ENCODE results near the gene SLCO4A1.

SLCO4A1 gene

GRCh38 chr20:62702895-62703852 lies 60.9 kb downstream of the SLCO4A1 start:
- DNase-seq (ENCODE audit: low read depth): peak; percentile 22

- DNase-seq (ENCODE audit: low read depth): no peak
Measured at GRCh38 chr20:62703853-62704228, 61.5 kb downstream of the SLCO4A1 start.

- DNase-seq (ENCODE audit: low read depth): no peak
Measured at GRCh38 chr20:62704341-62704948, 62.1 kb downstream of the SLCO4A1 start.

GRCh38 chr20:62705627-62706026 lies 63.3 kb downstream of the SLCO4A1 start:
- DNase-seq (ENCODE audit: low read depth): no peak

GRCh38 chr20:62706344-62706743 lies 64.0 kb downstream of the SLCO4A1 start:
- DNase-seq (ENCODE audit: low read depth): no peak

GRCh38 chr20:62706857-62707256 lies 64.6 kb downstream of the SLCO4A1 start:
- DNase-seq (ENCODE audit: low read depth): no peak

GRCh38 chr20:62707276-62707920 lies 65.1 kb downstream of the SLCO4A1 start:
- DNase-seq (ENCODE audit: low read depth): no peak

GRCh38 chr20:62707921-62708521 lies 65.7 kb downstream of the SLCO4A1 start:
- DNase-seq (ENCODE audit: low read depth): no peak

GRCh38 chr20:62708591-62709536 lies 66.6 kb downstream of the SLCO4A1 start, which contains the start of gene NTSR1:
NTSR1 (plus strand) TSS chr20:62708836; CDS start chr20:62709208, 372 bp downstream.
- DNase-seq (ENCODE audit: low read depth): no peak

- DNase-seq (ENCODE audit: low read depth): no peak
Measured at GRCh38 chr20:62709537-62709905, 67.2 kb downstream of the SLCO4A1 start.

- no peak for DNase-seq (ENCODE audit: low read depth)
Measured at GRCh38 chr20:62710221-62710885, 68.0 kb downstream of the SLCO4A1 start.

- peak; percentile 23 for DNase-seq (ENCODE audit: low read depth)
Measured at GRCh38 chr20:62710886-62711702, 68.8 kb downstream of the SLCO4A1 start.

- DNase-seq (ENCODE audit: low read depth): no peak
Measured at GRCh38 chr20:62711703-62712101, 69.4 kb downstream of the SLCO4A1 start.

GRCh38 chr20:62712606-62713005 lies 70.3 kb downstream of the SLCO4A1 start:
- DNase-seq (ENCODE audit: low read depth): no peak

- DNase-seq (ENCODE audit: low read depth): no peak
Measured at GRCh38 chr20:62714006-62714405, 71.7 kb downstream of the SLCO4A1 start.

- DNase-seq (ENCODE audit: low read depth): no peak
Measured at GRCh38 chr20:62714799-62715198, 72.5 kb downstream of the SLCO4A1 start.

GRCh38 chr20:62715201-62715600 lies 72.9 kb downstream of the SLCO4A1 start:
- no peak for DNase-seq (ENCODE audit: low read depth)

- DNase-seq (ENCODE audit: low read depth): no peak
Measured at GRCh38 chr20:62716198-62716940, 74.1 kb downstream of the SLCO4A1 start.

- no peak for DNase-seq (ENCODE audit: low read depth)
Measured at GRCh38 chr20:62716941-62717310, 74.6 kb downstream of the SLCO4A1 start.
